GM12891 (cell line): ENCODE results near the gene TBC1D20.

Experiments used
- POLR2A ChIP-seq: IDR thresholded peaks from 2 replicates; pipeline ENCODE4 v1.6.1; 2011; ENCODE audit warnings: low read depth, low read length, control low read depth
- POU2F2 ChIP-seq: IDR thresholded peaks from 2 replicates; pipeline ENCODE4 v1.6.1; 2011; ENCODE audit warnings: low read depth, mild to moderate bottlenecking, control low read depth, low read length, moderate library complexity

GRCh38 chr20:460707-461106 lies 1.6 kb downstream of the TBC1D20 start:
- TF ChIP-seq POU2F2 (no peak), POLR2A (no peak)
